ENCODE data around the gene UBE2C.

UBE2C gene

DNA sequence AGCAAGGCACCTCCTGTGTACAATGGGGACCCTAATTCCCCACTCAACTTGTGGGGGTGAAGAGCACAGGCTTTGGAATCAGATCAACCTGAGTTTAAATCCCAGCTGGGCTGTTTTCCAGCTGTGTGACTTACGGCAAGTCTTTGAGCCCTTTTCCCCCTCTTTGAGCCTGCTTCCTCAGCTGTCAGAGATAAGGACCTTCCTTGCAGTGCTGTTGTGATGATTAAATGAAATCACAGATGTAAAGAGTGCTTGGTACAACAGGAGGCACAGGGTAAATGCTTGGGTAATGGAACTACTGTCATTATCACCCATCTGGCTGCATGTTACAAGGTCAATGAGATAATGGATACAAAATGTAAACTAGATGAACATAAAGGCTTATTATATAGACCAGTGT, 24.4 kb downstream of the UBE2C start:
- no peaks in the 10 kb centered on the region for H3K9me3 ChIP-seq (ENCODE audit: control insufficient read depth, insufficient read depth, low read length)
- H3K4me3 ChIP-seq (ENCODE audit: low read depth, low read length): no peak overlapping the region
- H3K27me3 ChIP-seq (ENCODE audit: control insufficient read depth, insufficient read depth, low read length): no peaks in the 10 kb centered on the region
- H3K9ac ChIP-seq (ENCODE audit: low read depth, low read length): no peak overlapping the region
- H3K4me1 ChIP-seq (ENCODE audit: control insufficient read depth, insufficient read depth, low read length): peaks cover 5% of the 10 kb centered on the region
- peaks cover 11% of the 10 kb centered on the region for H3K36me3 ChIP-seq (ENCODE audit: control insufficient read depth, insufficient read depth, low read length)

DNA sequence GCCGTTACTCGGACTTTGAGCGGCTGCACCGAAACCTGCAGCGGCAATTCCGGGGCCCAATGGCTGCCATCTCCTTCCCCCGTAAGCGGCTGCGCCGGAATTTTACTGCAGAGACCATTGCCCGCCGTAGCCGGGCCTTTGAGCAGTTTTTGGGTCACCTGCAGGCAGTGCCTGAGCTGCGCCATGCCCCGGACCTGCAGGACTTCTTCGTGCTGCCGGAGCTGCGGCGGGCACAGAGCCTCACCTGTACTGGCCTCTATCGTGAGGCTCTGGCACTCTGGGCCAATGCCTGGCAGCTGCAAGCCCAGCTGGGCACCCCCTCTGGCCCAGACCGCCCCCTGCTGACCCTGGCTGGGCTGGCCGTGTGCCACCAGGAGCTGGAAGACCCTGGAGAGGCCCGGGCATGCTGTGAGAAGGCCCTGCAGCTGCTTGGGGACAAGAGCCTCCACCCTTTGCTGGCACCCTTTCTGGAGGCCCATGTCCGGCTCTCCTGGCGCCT, 28.3 kb downstream of the UBE2C start:
- H3K4me1 ChIP-seq (ENCODE audit: control insufficient read depth, insufficient read depth, low read length): no peaks in the 10 kb centered on the region
- H3K9me3 ChIP-seq (ENCODE audit: control insufficient read depth, insufficient read depth, low read length): no peaks in the 10 kb centered on the region
- no peak overlapping the region for H3K4me3 ChIP-seq (ENCODE audit: low read depth, low read length)
- H3K36me3 ChIP-seq (ENCODE audit: control insufficient read depth, insufficient read depth, low read length): peaks cover 27% of the 10 kb centered on the region
- H3K27me3 ChIP-seq (ENCODE audit: control insufficient read depth, insufficient read depth, low read length): no peaks in the 10 kb centered on the region
- H3K9ac ChIP-seq (ENCODE audit: low read depth, low read length): no peak overlapping the region

DNA sequence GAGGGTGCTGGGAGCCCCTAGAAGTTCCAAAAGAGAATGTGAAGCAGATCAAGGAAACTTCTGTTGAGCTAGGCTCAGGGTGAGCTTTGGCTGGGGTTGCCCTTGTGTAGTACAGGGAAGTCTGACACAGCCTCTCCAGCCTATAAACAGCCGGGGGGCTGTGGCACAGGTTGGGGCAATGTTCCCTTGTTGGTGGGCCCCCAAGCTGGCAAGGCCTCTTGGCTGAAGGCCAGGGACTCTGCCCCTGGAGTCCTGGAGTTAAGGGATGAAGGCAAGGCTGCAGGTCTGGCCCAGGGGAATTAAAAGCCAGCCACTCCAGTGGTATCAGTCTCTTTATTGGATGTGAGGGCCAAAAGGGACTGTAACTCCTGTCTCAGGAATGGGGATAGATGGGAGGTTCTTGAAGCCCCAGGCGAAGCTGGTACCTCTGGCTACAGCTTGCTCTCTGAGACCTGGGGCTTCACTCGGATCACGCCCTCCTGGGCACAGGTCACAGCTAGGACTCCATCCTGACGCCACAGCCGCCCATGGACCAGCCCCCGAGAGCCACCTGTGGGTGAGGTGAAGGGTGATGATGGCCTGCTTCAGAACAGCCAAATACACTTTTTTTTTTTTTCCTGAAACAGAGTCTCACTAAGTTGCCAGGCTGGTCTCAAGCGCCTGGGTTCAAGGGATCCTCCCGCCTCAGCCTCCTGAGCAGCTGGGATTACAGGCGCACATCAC, 29.1 kb downstream of the UBE2C start:
- Histone ChIP-seq H3K4me3 (ENCODE audit: low read depth, low read length) (no peak overlapping the region), H3K27me3 (ENCODE audit: control insufficient read depth, insufficient read depth, low read length) (no peaks in the 10 kb centered on the region), H3K36me3 (ENCODE audit: control insufficient read depth, insufficient read depth, low read length) (peaks cover 27% of the 10 kb centered on the region), H3K4me1 (ENCODE audit: control insufficient read depth, insufficient read depth, low read length) (no peaks in the 10 kb centered on the region), H3K9me3 (ENCODE audit: control insufficient read depth, insufficient read depth, low read length) (no peaks in the 10 kb centered on the region), H3K9ac (ENCODE audit: low read depth, low read length) (no peak overlapping the region)

DNA sequence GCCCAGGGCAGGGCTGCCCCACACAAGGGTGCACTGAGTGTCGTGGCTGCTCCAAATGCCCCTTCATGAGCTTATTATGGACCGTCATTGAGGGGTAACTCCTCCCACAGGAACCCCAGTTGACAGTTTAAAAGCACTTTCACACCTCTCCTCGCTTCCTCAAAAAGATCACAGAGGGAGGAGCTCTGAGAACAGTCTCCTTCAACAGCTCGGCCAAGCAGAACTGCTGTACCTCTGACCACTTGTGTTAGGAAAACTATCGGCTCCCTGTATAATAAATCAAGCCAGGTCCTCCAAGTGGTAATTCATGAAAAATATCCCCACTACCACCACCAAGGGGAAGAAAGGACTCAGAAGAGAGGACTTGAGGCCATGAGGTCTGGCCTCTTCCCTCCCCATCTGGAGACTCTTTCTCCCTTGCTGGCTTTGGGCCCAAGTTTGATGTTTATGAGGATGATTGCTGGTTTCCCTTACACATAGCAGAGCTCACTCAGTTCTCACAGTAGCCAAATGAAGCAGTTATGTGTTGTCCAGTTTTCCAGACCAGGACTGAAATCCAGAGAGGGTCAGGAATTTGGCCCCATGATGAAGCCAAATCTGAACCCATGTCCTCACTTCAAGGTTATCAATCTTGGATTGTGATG, 29.8 kb downstream of the UBE2C start:
- H3K4me1 ChIP-seq (ENCODE audit: control insufficient read depth, insufficient read depth, low read length): no peaks in the 10 kb centered on the region
- H3K9ac ChIP-seq (ENCODE audit: low read depth, low read length): no peak overlapping the region
- no peak overlapping the region for H3K4me3 ChIP-seq (ENCODE audit: low read depth, low read length)
- peaks cover 29% of the 10 kb centered on the region for H3K36me3 ChIP-seq (ENCODE audit: control insufficient read depth, insufficient read depth, low read length)
- no peaks in the 10 kb centered on the region for H3K9me3 ChIP-seq (ENCODE audit: control insufficient read depth, insufficient read depth, low read length)
- no peaks in the 10 kb centered on the region for H3K27me3 ChIP-seq (ENCODE audit: control insufficient read depth, insufficient read depth, low read length)

DNA sequence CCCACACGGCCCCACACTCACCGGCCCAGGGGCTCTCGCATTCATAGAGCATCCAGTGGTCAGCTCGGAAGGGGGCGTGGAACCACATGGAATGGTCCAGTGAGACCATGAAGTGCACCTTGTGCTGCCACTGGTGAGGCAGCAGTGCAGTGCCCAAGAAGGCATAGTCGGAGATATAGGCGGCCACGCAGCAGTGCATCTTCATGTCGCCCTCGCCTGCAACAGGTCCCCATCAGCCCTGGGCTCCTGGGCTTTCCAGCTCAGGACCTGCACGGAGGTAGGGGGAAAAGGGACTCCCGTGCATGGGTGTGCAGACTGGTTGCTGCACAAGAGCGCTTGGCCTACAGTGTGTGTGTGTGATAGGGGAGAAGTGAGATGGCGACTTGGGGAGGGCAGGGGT, 31.1 kb downstream of the UBE2C start:
- Histone ChIP-seq H3K36me3 (ENCODE audit: control insufficient read depth, insufficient read depth, low read length) (peaks cover 29% of the 10 kb centered on the region), H3K4me3 (ENCODE audit: low read depth, low read length) (no peak overlapping the region), H3K27me3 (ENCODE audit: control insufficient read depth, insufficient read depth, low read length) (no peaks in the 10 kb centered on the region)

DNA sequence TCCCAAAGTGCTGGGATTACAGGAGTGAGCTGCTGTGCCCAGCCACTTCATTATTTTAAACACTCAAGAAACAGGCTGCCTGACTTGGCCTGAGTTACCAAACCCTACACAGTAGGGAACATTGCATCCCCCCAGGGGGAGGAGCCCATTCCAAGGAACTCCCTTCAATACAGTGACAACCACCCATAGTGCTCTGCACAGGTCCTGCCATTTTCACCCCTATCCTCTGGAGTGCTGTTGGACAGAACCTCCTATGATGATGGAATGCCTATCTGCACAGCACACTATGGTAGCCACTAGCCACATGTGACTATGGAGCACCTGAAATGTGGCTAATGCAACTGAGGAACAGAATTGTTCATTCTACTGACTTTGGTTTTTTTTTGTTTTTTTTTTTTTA, 33.0 kb downstream of the UBE2C start:
- H3K4me3 ChIP-seq (ENCODE audit: low read depth, low read length): no peak overlapping the region
- H3K9ac ChIP-seq (ENCODE audit: low read depth, low read length): no peak overlapping the region
- H3K27me3 ChIP-seq (ENCODE audit: control insufficient read depth, insufficient read depth, low read length): no peaks in the 10 kb centered on the region
- no peaks in the 10 kb centered on the region for H3K4me1 ChIP-seq (ENCODE audit: control insufficient read depth, insufficient read depth, low read length)
- peaks cover 29% of the 10 kb centered on the region for H3K36me3 ChIP-seq (ENCODE audit: control insufficient read depth, insufficient read depth, low read length)
- no peaks in the 10 kb centered on the region for H3K9me3 ChIP-seq (ENCODE audit: control insufficient read depth, insufficient read depth, low read length)

More for the DNA sequence above, 31.1 kb downstream of the UBE2C start:
- Histone ChIP-seq H3K9ac (ENCODE audit: low read depth, low read length) (no peak overlapping the region), H3K4me1 (ENCODE audit: control insufficient read depth, insufficient read depth, low read length) (no peaks in the 10 kb centered on the region), H3K9me3 (ENCODE audit: control insufficient read depth, insufficient read depth, low read length) (no peaks in the 10 kb centered on the region)

DNA sequence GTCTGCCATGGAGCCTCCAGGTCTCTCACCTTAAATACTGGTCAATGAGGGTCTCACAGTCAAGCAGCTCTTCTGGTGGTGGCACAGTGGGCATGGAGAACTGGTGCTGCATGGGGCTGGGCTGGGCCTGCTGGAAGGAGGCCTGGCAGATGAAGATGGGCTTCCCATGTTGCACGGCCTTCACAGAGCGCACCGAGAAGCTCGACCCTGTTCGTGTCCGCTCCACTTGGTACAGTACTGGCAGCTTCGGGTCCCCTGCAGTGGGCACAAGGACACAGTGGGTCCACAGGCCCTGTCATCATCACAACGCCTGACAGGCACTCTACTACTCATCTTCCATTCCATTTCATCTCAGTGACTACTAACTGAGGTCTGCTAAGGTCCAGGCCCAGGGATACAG, 36.0 kb downstream of the UBE2C start:
- H3K9me3 ChIP-seq (ENCODE audit: control insufficient read depth, insufficient read depth, low read length): no peaks in the 10 kb centered on the region
- H3K9ac ChIP-seq (ENCODE audit: low read depth, low read length): no peak overlapping the region
- peaks cover 7% of the 10 kb centered on the region for H3K4me1 ChIP-seq (ENCODE audit: control insufficient read depth, insufficient read depth, low read length)
- no peak overlapping the region for H3K4me3 ChIP-seq (ENCODE audit: low read depth, low read length)
- H3K27me3 ChIP-seq (ENCODE audit: control insufficient read depth, insufficient read depth, low read length): no peaks in the 10 kb centered on the region
- peaks cover 17% of the 10 kb centered on the region for H3K36me3 ChIP-seq (ENCODE audit: control insufficient read depth, insufficient read depth, low read length)

DNA sequence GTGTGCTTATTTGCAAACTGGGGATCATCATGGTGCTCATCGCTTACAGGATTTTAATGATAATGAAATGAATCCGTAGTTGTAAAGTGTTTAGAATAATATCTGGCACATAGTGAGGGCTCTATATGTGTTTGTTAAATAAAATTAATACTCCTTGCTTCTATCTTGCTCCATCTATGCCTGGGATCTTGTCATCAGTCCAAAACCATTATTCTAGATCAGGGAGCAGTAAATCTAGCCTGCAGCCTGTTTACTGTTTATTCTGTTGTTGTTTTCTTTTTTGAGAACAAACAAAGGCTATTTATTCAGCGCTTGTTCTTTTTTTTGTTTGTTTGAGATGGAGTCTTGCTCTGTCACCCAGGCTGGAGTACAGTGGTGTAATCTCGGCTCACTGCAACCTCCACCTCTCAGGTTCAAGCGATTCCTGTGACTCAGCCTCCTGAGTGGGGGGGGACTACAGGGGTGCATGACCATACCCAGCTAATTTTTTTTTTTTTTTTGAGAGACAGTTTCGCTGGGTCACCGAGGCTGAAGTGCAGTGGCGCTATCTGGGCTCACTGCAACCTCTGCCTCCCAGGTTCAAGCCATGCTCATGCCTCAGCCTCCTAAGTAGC, 36.6 kb downstream of the UBE2C start:
- H3K4me3 ChIP-seq (ENCODE audit: low read depth, low read length): no peak overlapping the region
- H3K36me3 ChIP-seq (ENCODE audit: control insufficient read depth, insufficient read depth, low read length): peaks cover 14% of the 10 kb centered on the region
- H3K4me1 ChIP-seq (ENCODE audit: control insufficient read depth, insufficient read depth, low read length): peaks cover 10% of the 10 kb centered on the region
- no peak overlapping the region for H3K9ac ChIP-seq (ENCODE audit: low read depth, low read length)
- H3K27me3 ChIP-seq (ENCODE audit: control insufficient read depth, insufficient read depth, low read length): no peaks in the 10 kb centered on the region
- H3K9me3 ChIP-seq (ENCODE audit: control insufficient read depth, insufficient read depth, low read length): no peaks in the 10 kb centered on the region

DNA sequence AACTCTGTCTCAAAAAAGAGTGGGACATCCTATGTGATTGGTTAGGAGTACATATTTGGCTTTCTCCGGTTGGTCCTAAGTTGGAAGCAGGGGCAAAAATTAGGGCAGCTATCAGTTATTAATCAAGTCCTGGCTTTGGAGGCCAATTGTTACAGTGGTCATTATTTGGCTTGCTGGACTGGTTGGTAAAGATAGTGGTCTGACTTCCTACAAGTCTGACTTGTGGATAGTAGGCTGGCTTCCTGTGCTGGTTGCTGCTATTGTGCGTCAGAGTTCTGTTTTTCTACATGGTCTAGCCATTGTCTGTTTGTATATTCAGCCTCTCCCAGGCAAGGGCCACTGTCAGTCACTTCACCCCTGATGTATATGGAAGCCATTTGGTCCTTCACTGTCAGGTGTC, 37.8 kb downstream of the UBE2C start:
- peaks cover 8% of the 10 kb centered on the region for H3K36me3 ChIP-seq (ENCODE audit: control insufficient read depth, insufficient read depth, low read length)
- no peak overlapping the region for H3K4me3 ChIP-seq (ENCODE audit: low read depth, low read length)
- H3K9ac ChIP-seq (ENCODE audit: low read depth, low read length): no peak overlapping the region
- peaks cover 13% of the 10 kb centered on the region for H3K4me1 ChIP-seq (ENCODE audit: control insufficient read depth, insufficient read depth, low read length)
- H3K27me3 ChIP-seq (ENCODE audit: control insufficient read depth, insufficient read depth, low read length): no peaks in the 10 kb centered on the region
- H3K9me3 ChIP-seq (ENCODE audit: control insufficient read depth, insufficient read depth, low read length): no peaks in the 10 kb centered on the region

DNA sequence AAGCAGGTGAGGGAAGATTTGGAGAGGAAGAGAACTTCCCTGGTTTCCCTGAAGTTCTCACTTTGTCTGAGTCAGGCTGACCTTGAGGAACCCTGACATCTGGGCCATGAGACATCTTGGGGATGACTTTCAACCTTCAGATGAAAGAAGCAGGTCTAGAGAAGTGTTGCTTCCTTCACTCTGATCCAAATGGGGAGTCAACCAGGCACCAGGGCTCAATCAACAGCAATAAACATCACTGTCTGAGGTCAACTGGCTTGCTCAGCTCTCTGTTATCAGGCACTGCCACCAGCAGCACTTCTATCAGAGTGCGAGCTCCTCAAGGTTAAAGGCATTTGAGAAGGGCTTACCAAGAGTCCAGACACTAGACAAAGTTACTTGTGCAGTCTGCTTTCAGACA, 38.5 kb downstream of the UBE2C start:
- no peaks in the 10 kb centered on the region for H3K9me3 ChIP-seq (ENCODE audit: control insufficient read depth, insufficient read depth, low read length)
- H3K27me3 ChIP-seq (ENCODE audit: control insufficient read depth, insufficient read depth, low read length): no peaks in the 10 kb centered on the region
- H3K4me1 ChIP-seq (ENCODE audit: control insufficient read depth, insufficient read depth, low read length): peaks cover 16% of the 10 kb centered on the region
- H3K4me3 ChIP-seq (ENCODE audit: low read depth, low read length): no peak overlapping the region
- H3K9ac ChIP-seq (ENCODE audit: low read depth, low read length): no peak overlapping the region
- peaks cover 4% of the 10 kb centered on the region for H3K36me3 ChIP-seq (ENCODE audit: control insufficient read depth, insufficient read depth, low read length)

DNA sequence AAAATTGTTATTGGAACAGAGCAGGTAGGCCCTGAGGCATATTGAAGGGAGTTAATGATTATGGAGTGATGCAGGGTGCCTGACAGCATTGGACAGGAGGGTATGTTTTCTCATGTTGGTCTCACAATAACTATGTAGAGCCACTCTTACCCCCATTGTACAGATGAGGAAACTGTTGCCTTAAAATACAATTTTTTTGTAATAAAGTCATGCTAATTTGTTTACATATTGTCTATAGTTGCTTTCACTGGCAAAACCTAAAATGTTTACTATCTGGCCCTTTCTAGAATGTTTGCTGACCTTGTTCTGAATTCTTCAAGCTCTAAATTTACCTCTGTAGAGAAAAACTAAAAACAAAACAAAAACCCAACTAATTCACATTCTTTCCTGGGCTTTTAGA, 39.1 kb downstream of the UBE2C start:
- H3K4me3 ChIP-seq (ENCODE audit: low read depth, low read length): no peak overlapping the region
- H3K27me3 ChIP-seq (ENCODE audit: control insufficient read depth, insufficient read depth, low read length): no peaks in the 10 kb centered on the region
- H3K9ac ChIP-seq (ENCODE audit: low read depth, low read length): no peak overlapping the region
- peaks cover 4% of the 10 kb centered on the region for H3K36me3 ChIP-seq (ENCODE audit: control insufficient read depth, insufficient read depth, low read length)
- H3K4me1 ChIP-seq (ENCODE audit: control insufficient read depth, insufficient read depth, low read length): peaks cover 17% of the 10 kb centered on the region
- H3K9me3 ChIP-seq (ENCODE audit: control insufficient read depth, insufficient read depth, low read length): no peaks in the 10 kb centered on the region

DNA sequence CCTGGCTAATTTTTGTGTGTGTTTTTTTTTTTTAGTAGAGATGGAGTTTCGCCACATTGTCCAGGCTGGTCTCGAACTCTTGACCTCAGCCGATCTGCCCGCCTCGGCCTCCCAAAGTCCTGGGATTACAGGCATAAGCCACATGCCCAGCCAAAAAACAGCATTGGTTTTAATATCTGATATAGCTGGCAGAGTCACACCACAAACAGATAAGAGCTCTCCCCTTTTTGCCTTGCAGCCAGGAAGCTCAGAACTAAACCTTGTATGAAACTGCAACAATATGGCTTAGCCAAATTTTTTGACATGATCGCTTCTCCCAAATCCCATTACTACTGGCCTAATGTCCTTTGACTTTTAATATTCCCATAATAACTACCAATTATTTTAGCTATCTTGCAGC, 39.9 kb downstream of the UBE2C start:
- Histone ChIP-seq H3K27me3 (ENCODE audit: control insufficient read depth, insufficient read depth, low read length) (no peaks in the 10 kb centered on the region), H3K4me1 (ENCODE audit: control insufficient read depth, insufficient read depth, low read length) (peaks cover 17% of the 10 kb centered on the region), H3K9me3 (ENCODE audit: control insufficient read depth, insufficient read depth, low read length) (no peaks in the 10 kb centered on the region), H3K9ac (ENCODE audit: low read depth, low read length) (no peak overlapping the region), H3K4me3 (ENCODE audit: low read depth, low read length) (no peak overlapping the region), H3K36me3 (ENCODE audit: control insufficient read depth, insufficient read depth, low read length) (peaks cover 2% of the 10 kb centered on the region)
